ENCODE data around the gene PGAP1. TPM values are rescaled to one million over a fixed set of nuclear protein-coding genes. Genes with fewer than 3 reads are reported as not detected.
A peak's percentile ranks its signal among the peaks of the same experiment; 100 is the strongest.

Gene PGAP1, protein sequence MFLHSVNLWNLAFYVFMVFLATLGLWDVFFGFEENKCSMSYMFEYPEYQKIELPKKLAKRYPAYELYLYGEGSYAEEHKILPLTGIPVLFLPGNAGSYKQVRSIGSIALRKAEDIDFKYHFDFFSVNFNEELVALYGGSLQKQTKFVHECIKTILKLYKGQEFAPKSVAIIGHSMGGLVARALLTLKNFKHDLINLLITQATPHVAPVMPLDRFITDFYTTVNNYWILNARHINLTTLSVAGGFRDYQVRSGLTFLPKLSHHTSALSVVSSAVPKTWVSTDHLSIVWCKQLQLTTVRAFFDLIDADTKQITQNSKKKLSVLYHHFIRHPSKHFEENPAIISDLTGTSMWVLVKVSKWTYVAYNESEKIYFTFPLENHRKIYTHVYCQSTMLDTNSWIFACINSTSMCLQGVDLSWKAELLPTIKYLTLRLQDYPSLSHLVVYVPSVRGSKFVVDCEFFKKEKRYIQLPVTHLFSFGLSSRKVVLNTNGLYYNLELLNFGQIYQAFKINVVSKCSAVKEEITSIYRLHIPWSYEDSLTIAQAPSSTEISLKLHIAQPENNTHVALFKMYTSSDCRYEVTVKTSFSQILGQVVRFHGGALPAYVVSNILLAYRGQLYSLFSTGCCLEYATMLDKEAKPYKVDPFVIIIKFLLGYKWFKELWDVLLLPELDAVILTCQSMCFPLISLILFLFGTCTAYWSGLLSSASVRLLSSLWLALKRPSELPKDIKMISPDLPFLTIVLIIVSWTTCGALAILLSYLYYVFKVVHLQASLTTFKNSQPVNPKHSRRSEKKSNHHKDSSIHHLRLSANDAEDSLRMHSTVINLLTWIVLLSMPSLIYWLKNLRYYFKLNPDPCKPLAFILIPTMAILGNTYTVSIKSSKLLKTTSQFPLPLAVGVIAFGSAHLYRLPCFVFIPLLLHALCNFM
- total RNA-seq, result 10 to 100 TPM; 39.2 to 43.6 TPM
- polyA plus RNA-seq (2013, experiment 1 of 2), result 43.2 TPM
- 39.5 TPM for polyA plus RNA-seq (2013, experiment 2 of 2)
- long read RNA-seq, experiment 1, partial matches to known transcripts, result 2 of 10 reads
- long read RNA-seq, experiment 1, other reads (novel, unspliced or antisense), result 8 of 10 reads
- long read RNA-seq, experiment 2, full-length matches to known transcripts, result 5 of 40 reads
- long read RNA-seq, experiment 2, partial matches to known transcripts, result 4 of 40 reads
- long read RNA-seq, experiment 2, other reads (novel, unspliced or antisense), result 31 of 40 reads
- long read RNA-seq, experiment 3, full-length matches to known transcripts, result 3 of 16 reads
- long read RNA-seq, experiment 3, partial matches to known transcripts, result 2 of 16 reads
- long read RNA-seq, experiment 3, other reads (novel, unspliced or antisense), result 11 of 16 reads
- long read RNA-seq, experiment 4, partial matches to known transcripts, result 1 of 5 reads
- long read RNA-seq, experiment 4, other reads (novel, unspliced or antisense), result 4 of 5 reads

GRCh38 chr2:196926562-196927375 lies at the start of gene PGAP1:
Gene PGAP1 (minus strand): TSS chr2:196926707. CDS start chr2:196926616, 91 bp downstream.
- H3K9me3 Mint-ChIP-seq, result no peaks in the 10 kb centered on the region
- TF ChIP-seq, protein P1, sequence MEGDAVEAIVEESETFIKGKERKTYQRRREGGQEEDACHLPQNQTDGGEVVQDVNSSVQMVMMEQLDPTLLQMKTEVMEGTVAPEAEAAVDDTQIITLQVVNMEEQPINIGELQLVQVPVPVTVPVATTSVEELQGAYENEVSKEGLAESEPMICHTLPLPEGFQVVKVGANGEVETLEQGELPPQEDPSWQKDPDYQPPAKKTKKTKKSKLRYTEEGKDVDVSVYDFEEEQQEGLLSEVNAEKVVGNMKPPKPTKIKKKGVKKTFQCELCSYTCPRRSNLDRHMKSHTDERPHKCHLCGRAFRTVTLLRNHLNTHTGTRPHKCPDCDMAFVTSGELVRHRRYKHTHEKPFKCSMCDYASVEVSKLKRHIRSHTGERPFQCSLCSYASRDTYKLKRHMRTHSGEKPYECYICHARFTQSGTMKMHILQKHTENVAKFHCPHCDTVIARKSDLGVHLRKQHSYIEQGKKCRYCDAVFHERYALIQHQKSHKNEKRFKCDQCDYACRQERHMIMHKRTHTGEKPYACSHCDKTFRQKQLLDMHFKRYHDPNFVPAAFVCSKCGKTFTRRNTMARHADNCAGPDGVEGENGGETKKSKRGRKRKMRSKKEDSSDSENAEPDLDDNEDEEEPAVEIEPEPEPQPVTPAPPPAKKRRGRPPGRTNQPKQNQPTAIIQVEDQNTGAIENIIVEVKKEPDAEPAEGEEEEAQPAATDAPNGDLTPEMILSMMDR (conservative IDR thresholded peaks at IDR 0.05), result no peak
- peak within 1 kb of the TSS; percentile 95 for H3K27ac ChIP-seq (ENCODE audit: low read depth, low read length)
- H3K27ac Mint-ChIP-seq, result peak within 1 kb of the TSS; percentile 96
- peak; percentile 97 for DNase-seq
- H3K36me3 ChIP-seq (ENCODE audit: control insufficient read depth, insufficient read depth, low read length), result no peaks in the 10 kb centered on the region
- H3K4me1 ChIP-seq (ENCODE audit: control insufficient read depth, insufficient read depth, low read length), result no peaks in the 10 kb centered on the region
- peaks cover 3% of the 10 kb centered on the region for H3K27me3 Mint-ChIP-seq (ENCODE audit: insufficient read depth)
- WGBS, 2 experiments (ENCODE audit: insufficient coverage in 1 of 2, insufficient read length in 1 of 2), result 0% methylated on average over 29 to 62 of the region's 62 CpGs
- no peaks in the 10 kb centered on the region for H3K27me3 ChIP-seq (ENCODE audit: control insufficient read depth, insufficient read depth, low read length, poor library complexity, severe bottlenecking)
- H3K4me3 ChIP-seq (ENCODE audit: low read length), result peak within 1 kb of the TSS; percentile 94
- no peaks in the 10 kb centered on the region for H3K9me3 ChIP-seq (ENCODE audit: control insufficient read depth, low read length)
- peaks cover 22% of the 10 kb centered on the region for H3K4me1 Mint-ChIP-seq
- peak within 1 kb of the TSS; percentile 98 for H3K4me3 Mint-ChIP-seq
- no peaks in the 10 kb centered on the region for H3K36me3 Mint-ChIP-seq (ENCODE audit: low read depth)
- H3K9ac ChIP-seq (ENCODE audit: extremely low read depth, low read length, poor library complexity, severe bottlenecking), result peak within 1 kb of the TSS; percentile 80

DNA sequence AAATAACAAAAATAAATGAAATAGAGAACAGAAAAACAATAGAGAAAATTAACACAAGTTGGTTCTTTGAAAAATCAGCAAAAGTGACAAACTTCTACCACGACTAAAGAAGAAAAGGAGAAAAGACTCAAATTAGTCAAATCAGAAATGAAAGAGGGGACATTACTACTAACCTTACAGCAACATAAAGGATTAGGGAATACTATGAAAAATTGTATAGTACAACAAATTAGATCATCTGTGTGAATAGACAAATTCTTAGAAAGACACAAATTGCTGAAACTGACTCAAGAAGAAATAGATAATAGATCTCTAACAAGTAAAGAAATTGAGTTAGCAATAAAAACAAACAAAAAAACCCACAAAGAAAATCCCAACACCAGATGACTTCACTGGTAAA lies 48.5 kb upstream of the PGAP1 start:
- no peak overlapping the region for H3K4me3 Mint-ChIP-seq
- Histone ChIP-seq H3K4me3 (ENCODE audit: low read length) (no peak overlapping the region), H3K27ac (ENCODE audit: low read depth, low read length) (no peak overlapping the region), H3K36me3 (ENCODE audit: control insufficient read depth, insufficient read depth, low read length) (no peaks in the 10 kb centered on the region), H3K9ac (ENCODE audit: extremely low read depth, low read length, poor library complexity, severe bottlenecking) (no peak overlapping the region), H3K4me1 (ENCODE audit: control insufficient read depth, insufficient read depth, low read length) (peaks cover 4% of the 10 kb centered on the region), H3K9me3 (ENCODE audit: control insufficient read depth, low read length) (no peaks in the 10 kb centered on the region), H3K27me3 (ENCODE audit: control insufficient read depth, insufficient read depth, low read length, poor library complexity, severe bottlenecking) (no peaks in the 10 kb centered on the region)
- H3K27me3 Mint-ChIP-seq (ENCODE audit: insufficient read depth), result no peaks in the 10 kb centered on the region
- no peak overlapping the region for H3K27ac Mint-ChIP-seq
- TF ChIP-seq, protein P1 (conservative IDR thresholded peaks at IDR 0.05), result no peak
- DNase-seq, result no peak
- H3K9me3 Mint-ChIP-seq, result peaks cover 3% of the 10 kb centered on the region
- H3K4me1 Mint-ChIP-seq, result peaks cover 6% of the 10 kb centered on the region
- no peaks in the 10 kb centered on the region for H3K36me3 Mint-ChIP-seq (ENCODE audit: low read depth)
- 100% methylated on average over 1 of the region's 1 CpG; no CpG with 5 or more reads in 1 of the 2 experiments for WGBS, 2 experiments (ENCODE audit: insufficient coverage in 1 of 2, insufficient read length in 1 of 2)
